Measurements from ENCODE around the gene ANKRD61.
"Not testable (repeated sequence)": the region's sequence is repeated elsewhere in the genome, so short reads cannot be mapped to it uniquely, and the experiment has no call there.

The ANKRD61 gene

DNA sequence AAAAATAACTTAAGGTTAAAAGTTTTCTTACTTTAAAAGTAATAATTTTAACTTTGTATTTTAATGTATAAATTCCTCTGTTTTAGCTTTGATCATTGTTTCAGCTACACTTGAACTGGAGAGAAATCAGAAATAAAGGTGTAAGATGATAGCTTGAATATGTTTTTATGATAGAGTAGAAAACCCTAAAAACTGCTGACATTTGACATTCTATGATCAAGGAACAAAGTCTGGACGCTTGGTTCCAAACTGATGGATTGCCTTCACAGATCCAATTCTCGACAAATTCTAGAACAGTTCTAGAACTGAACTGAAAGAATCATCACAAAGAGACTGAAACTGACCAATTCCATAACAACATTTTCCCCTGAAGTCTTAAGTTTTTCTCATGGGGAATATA, at the start of gene ANKRD61:
Gene ANKRD61 (plus strand): TSS at position 389 of the 400 bp plus-strand sequence. CDS start 0 bp downstream, at position 389.
- DNase-seq = no peak

DNA sequence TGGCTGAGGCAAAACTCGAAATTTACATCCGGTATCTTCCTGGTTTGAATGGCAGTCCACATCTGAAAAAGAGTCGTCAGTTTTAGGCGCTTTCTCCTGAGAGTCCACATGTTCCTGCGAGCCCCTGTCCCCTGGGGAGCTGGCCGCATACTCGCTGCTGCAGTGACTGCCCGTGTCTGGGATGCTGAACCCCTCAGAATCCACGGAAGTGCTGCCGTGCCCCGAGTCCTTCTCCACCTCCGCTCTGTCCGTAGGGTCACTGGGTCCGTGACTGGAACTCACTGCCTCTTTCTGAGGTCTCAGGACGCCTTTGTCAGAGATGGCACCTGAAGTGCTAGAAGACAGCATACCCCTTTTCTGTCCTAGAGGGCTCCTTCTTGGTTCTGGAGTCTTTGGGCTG, 44.1 kb upstream of the ANKRD61 start:
- DNase-seq = not testable (repeated sequence)

DNA sequence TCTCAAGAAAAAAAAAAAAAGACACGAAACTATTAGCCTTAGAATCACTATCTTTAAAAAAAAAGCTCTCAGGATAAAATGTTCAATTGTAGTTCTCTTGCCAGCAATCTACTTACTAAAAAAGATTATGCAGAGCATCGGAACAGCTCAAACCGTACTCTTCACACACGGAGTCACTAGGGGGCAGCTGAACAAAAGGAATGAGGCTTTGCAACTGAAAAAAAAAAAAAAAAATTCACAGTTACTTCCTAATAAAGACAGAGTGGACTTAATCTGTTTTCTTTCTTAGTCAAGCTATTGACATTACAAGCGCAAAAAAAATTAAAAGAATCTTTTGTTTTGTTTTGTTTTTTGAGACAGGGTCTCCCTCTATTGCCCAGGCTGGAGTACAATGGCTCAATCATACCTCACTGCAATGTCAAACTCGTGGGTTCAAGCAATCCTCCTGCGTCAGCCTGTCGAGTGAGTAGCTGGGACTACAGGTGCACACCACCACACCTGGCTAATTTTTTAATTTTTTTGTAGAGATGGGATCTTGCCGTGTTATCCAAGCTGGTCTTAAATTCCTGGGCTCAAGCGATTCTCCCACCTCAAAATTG, 33.9 kb upstream of the ANKRD61 start:
- DNase-seq = peak; percentile 59

DNA sequence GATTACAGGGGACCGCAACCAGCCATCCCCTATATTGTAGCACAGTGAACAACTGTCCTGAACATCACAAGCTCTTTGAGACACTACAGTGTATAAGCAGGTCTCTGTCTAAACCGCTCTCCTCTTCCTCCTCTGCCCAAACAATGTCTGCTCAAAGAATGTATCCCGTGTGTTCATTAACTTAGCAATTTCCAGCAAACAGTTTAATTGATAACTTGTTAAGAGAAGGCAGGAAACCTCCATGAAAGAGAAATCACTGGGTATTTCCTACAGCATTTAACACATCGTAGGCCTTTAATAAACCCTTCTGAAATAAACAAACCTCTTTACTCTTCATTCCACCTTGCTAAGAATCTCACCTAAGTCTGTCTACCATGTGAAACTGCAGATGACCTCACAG, 23.8 kb upstream of the ANKRD61 start:
- DNase-seq = no peak

DNA sequence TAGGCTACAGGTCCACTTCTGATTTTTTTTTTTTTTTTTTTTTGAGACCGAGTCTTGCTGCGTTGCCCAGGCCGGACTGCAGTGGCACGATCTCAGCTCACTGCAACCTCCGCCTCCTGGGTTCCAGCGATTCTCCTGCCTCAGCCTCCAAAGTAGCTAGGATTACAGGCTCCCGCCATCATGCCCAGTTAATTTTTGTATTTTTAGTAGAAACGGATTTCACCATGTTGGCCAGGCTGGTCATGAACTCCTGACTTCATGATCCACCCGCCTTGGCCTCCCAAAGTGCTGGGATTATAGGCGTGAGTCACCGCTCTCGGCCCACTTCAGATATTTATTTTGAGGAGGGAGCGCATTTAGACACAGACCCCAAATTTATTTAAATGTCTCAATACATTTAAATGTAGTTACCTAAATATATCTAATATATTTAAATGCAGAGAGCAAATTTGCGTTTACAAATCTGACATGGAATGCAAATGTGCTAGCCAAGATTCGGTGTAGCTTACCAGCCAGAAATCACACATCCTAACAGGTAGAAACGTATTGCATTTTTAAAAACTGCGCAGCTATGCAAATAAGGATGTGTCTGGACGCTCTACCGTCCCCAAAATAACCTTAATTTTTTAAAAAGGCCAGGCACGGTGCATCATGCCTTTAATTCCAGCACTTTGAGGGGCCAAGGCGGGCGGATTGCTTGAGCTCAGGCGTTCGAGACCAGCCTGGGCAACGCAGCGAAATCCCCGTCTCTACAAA, 23.2 kb upstream of the ANKRD61 start:
- DNase-seq = not testable (repeated sequence)

DNA sequence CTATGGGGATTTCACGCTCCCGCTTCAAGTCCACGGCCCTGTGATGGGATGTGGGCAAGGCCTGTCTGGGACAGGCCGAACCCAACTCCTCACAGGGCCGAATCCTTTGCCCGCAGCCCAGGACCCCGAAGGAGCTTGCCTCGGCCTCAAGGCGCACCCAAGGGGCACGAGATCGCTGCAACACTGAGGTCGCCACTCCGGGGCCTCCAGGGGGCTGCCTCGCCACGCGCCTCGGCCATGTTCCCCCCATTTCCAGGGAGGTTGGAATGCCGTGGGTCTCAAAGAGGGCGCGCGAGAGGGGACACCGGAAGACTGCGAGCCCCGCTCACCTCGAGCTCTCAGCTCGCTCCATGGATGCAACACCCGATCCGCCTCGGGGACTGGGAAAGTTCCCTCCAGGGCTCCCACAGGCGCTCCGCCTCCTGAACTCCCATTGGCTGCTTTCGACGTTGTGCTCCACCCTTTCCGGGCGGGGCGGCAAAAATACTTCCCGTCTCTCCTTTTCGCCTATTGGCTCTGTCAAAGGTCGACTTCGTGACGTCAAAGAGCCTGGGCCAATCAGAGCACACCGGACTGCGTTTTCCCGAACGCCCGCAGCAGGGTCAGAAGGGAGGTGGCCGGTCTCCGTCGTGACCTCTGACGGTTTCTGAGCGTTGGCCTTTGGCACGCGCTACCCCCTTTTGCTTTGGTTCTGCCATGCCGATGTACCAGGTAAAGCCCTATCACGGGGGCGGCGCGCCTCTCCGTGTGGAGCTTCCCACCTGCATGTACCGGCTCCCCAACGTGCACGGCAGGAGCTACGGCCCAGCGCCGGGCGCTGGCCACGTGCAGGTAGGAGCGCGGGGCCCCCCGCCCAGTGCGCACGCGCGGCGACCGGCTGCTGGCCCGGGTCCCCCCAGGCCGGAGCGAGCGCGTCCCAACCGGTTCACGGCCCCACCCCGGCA, 22.2 kb upstream of the ANKRD61 start, which contains the start of the genes AIMP2 and PMS2:
Gene AIMP2 (plus strand): TSS at position 605 of the 944 bp plus-strand sequence. CDS start 92 bp downstream, at position 697.
Gene PMS2 (minus strand): TSS at position 382 of the 944 bp plus-strand sequence. CDS start 30 bp downstream, at position 352.
- DNase-seq = peak; percentile 100

DNA sequence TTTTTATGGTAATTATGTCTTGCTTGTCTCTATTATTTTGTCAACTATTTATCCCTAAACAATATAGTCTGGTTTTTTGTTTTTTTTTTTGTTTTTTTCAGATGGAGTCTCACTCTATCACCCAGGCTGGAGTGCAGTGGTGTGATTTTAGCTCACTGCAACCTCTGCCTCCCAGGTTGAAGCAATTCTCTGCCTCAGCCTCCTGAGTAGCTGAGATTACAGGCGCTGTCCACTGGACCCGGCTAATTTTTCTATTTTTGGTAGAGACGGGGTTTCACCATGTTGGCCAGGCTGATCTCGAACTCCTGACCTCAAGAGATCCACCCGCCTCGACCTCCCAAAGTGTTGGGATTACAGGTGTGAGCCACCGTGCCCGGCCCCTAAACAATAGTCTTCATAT, 20.8 kb upstream of the ANKRD61 start:
- not testable (repeated sequence) for DNase-seq

DNA sequence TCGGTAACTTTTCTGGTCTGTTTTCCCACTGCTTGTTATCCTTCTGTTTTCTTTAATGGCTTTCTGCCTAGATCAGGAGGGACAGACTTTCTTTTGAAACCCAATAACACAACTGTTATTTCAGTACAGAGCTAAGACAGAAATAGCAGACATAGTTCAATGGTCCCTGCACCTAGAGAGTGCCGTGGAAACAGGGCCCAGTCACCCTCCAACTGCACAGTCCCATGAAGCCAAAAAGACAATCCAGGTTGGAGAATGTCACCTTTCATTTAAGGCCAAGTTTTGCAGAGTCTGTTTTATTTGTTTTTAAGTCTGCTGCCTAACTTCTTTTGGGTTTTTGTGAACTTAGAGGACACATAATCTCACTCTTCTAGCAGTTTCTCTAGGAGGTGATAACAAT, 19.6 kb upstream of the ANKRD61 start:
- DNase-seq = no peak

DNA sequence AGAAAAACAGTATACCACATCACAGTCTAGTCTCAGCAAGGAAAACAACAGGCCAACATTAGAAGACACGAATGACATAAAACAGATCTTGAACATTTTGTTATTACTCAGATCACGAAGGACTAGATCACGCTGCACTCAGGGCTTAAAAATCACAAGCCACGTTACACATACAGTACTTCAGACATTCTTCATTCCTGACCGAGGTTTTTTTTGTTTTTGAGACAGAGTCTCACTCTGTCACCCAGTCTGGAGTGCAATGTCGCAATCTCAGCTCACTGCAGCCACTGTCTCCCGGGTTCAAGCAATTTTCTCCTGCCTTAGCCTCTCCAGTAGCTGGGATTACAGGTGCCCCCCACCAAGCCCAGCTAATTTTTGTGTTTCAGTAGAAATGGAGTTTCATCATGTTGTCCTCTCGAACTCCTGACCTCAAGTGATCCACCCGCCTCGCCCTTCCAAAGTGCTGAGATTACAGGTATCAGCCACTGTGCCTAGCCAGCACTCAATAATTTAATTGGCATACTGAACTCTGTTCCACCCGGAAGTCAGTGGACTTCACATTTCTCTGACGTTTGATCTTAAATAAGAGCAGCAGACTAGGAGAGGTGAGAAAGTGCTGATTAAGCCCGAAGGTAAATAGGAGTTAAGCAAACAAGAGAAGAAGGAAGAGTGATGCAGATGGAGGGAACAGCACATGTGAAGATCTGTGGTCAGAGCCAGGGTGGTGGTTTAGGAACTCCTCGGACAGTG, 18.6 kb upstream of the ANKRD61 start:
- DNase-seq = no peak

DNA sequence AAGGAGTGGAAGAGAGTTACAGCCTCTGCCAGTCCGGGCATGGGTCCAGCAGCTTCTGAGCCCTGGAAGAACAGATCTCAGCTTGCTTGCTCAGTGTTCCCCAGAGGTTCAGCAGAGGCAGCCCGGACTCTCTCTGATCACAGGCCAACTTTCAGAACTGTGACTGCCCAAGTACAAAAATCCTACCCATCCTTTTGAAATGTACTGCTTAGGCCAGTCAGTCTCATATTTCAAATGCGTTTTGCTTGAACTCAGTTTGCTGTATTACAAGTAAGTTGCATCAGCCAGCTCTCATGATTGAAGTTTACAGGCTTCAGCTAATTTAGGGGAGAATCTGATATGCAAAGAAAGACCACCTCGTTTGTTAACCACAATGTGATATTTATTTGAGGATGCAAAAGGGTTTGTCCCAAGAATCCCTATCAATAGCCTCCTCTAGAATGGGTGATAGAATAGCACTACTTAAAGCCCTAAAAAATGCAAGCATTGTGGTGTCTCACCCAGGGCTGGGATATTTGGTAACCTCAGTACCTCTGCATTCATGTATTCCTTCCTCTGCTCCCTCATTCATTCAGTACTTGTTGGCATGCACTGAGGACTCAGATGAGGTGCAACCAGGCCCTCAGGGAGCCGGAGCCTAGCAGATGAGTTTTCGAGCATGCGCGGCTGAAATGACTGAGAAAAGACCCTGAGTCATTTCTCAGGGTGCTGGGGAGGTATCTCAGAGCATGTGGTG, 15.1 kb upstream of the ANKRD61 start:
- peak; percentile 64 for DNase-seq

DNA sequence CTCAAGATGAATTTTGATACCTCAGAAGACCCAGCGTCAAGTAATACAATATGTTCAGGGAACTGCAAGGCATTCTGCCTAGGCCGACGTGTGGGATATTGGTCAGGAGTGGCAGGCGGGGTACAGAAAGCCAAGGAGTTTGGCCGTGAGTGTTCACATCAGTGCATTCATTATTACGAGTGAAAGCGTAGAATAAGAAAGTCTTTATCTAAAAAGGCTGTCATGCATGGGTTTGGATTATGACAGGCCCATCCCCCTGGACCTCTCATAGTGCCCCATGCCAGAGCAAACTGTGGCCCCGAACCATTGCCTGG, 14.6 kb upstream of the ANKRD61 start:
- no peak for DNase-seq

DNA sequence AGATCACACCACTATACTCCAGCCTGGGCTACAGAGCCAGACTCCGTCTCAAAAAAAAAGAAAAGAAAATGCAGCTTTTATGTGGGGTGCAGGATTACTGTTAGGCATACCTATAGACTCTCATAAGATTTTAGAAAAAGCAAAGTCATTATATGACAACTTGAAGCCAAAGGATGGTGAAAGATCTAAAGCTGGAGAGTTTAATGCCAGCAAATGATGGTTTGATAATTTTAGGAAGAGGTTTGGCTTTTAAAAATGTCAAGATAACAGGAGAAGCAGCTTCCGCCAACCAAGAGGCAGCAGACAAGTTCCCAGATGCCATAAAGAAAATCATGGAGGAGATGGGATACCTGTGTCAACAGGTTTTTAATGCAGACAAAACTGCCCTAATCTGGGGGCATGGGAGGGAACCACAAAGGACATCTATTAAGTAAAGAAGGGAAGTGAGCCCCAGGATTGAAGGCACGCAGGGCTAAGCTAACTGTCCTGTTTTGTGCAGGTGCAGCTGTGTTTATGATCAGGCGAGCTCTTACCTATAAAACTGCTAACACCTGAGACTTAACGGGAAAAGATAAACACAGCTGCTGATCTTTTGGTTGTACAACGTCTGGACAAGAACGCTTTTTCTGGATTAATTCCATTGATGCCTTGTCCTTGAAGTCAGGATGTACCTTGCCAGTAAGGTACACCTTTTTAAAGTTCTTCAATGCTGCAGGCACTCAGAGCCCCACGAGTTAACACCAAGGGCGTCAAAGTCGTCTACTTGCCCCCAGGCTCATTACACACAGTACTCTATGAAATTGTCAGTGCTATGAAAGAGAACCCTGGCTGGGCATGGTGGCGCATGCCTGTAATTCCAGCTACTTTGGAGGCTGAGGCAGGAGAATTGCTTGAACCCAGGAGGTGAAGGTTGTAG, 10.5 kb upstream of the ANKRD61 start:
- peak; percentile 71 for DNase-seq

DNA sequence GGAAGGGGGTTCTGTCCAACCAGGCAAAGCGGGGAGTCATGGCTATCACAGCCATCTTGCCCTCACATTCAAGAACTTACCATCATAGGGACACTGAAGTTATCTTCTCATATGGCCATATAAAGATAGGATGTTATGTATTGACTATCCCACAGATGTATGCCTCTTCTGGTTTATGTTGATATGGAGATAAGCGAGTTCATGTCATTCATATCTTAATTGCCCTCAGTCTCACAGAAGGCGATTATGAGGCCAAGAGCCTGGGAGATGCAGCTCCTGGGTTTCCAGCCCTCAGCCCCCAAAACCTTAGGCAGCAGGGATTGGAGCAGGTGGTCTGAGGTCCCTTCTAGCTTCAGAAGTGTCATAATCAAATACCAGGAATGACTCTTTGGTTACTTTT, 8.5 kb upstream of the ANKRD61 start:
- no peak for DNase-seq

DNA sequence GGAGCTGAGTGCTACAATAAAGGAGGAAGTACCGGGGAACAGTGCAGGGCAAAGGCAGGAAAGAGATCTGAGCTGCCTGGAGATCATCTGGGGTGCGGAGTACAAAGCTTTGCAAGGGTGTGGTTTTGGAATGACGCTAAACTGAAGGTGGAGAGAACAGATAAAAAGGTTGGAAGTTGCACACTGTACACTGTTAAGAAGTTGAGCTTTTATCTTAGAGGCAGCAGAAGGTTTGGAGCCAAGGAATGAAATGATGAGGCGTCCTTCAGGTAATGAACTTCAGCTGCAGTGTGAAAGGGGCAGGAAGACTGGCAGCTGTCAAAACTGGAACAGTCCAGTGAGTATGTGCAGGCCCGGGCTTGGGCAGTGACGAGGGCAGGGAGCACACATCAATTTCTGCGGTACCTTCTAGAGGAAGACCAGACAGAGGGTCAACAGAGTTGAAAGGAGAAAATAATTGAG, 7.2 kb upstream of the ANKRD61 start:
- no peak for DNase-seq

DNA sequence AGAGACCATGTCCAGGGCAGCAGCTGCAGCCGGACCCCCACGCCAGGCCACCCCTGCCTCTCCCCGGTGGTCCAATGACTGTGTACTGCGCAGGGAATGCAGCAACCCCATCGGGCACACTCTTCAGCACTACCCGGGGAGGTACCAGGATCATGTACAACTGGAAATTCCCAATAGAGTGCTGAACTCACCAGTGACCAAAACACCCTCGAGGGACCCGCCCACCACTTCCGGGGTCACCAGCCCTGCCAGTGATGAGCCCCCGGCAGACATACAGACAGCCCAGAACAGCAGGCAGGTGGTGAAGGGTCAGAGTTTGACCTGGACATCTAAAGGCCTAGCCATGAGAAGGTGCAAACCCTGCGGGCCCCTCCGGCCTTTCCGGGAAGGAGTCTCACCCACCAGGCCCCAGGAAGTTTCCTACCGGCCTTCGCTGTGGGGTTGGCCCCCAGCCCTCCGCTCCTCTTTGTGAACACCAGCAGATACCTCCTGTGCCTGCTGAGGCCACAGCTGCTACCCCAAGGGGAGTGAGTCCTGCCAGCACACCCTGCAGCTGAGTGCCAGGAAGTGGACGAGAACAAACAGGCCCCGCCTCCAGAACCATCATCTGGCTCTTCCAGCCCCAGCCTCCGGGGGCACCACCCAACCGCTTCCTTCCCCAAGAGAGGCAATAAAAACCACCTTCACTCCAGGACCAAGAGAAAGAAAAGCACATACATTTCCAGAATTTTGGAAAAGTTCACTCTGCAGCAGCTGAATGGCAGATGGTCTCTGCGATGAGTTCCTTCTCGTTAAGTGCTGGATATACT, 5.0 kb upstream of the ANKRD61 start:
- DNase-seq = peak; percentile 85

DNA sequence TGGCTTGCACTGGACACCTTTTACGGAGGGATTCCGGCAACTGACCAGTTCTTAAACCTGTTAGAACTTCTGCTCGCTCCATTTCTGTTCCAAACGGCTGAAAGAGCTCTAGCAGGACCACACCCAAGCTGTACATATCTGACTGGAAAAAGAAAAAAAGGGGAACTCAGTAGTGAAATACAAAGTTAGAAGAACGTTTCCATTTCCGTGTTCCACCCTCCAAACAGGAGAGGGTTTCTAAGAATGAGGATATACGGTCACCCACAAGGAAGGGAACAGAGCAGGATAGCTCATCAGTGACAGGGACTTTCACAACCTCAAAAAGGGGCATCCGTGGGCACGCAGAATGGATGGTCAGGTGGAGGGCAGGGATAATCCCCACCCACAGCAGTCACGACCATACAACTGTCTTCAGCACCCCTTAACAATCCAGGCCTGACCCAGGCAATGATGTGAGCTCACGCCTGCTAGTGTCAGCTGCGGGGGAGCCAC, 4.3 kb upstream of the ANKRD61 start:
- no peak for DNase-seq

DNA sequence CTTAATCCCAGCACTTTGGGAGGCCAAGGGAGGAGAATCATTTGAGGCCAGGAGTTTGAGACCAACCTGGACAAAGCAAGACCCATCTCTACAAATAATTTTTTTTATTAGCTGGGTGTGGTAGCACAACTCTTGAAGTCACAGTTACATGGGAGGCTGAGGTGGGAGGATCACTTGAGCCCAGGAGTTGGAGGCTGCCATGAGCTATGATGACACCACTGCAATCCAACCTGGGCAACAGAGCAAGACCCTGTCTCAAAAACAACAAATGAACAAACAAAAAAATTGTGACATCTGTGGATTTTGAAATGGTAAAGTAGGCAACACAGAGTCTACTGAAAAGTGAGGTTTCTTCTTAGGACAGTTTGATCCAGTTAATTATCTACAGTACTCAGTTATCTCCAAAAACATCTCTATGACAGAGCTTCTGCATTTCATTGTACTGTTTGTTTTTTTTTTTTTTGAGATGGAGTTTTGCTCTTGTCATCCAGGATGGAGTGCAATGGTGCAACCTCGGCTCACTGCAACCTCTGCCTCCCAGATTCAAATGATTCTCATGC, 3.3 kb upstream of the ANKRD61 start:
- DNase-seq = no peak

DNA sequence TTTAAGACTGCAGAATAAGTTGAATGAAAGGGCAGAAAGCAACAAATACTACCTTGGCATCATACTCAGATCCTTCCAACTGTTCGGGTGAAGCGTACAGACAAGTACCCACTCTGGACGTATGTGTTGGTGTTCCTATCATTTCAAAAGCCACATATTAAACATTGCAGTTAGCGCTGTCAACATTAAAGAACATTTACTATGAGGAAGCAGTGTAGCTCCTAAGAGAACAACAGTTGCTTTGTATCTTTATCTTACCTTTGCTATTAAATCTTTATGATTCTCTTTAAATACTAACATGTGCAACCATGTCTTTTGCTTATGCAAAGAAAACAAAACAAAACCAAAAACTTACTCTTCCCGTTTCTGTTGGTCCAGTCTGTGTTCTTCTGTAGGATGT, 2.6 kb upstream of the ANKRD61 start:
- DNase-seq = no peak

DNA sequence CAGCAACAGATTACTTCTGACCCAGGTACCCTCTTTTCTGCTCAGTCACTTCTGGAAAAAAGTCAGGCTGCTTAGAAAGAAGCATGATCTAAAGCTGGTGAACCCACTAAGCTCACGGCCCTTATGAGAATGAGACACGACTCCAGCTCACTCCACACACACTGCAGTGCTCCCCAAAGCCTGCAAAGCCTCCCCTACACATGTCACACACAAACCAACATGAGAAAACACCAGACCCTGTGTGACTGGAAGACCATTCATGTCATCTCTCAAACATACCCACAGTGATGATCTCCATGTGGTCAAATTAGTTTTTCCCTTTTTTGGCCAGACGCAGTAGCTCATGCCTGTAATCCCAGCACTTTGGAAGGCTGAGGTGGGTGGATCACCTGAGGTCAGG, 391 bp downstream of the ANKRD61 start:
- no peak for DNase-seq
